ENCODE results near the gene PRKAB2.

GRCh38 chr1:147189514-147189913, 17.2 kb upstream of the PRKAB2 start:
- TF ChIP-seq, protein P1, sequence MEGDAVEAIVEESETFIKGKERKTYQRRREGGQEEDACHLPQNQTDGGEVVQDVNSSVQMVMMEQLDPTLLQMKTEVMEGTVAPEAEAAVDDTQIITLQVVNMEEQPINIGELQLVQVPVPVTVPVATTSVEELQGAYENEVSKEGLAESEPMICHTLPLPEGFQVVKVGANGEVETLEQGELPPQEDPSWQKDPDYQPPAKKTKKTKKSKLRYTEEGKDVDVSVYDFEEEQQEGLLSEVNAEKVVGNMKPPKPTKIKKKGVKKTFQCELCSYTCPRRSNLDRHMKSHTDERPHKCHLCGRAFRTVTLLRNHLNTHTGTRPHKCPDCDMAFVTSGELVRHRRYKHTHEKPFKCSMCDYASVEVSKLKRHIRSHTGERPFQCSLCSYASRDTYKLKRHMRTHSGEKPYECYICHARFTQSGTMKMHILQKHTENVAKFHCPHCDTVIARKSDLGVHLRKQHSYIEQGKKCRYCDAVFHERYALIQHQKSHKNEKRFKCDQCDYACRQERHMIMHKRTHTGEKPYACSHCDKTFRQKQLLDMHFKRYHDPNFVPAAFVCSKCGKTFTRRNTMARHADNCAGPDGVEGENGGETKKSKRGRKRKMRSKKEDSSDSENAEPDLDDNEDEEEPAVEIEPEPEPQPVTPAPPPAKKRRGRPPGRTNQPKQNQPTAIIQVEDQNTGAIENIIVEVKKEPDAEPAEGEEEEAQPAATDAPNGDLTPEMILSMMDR (IDR thresholded peaks at IDR 0.05): no peak
- TF ChIP-seq ZFX (IDR thresholded peaks at IDR 0.05; ENCODE audit: borderline replicate concordance): no peak
